Calu3 (cell line): ENCODE measurements around the gene TANGO6. TPM values are rescaled to one million over a fixed set of nuclear protein-coding genes. Genes with fewer than 3 reads are reported as not detected.

Source experiments
- BruUV-seq: library from RNA; stranded (reverse); fragments of 400-500 nt; replicated peaks from 2 replicates; lab custom pipeline; 2021; lab: Mats Ljungman, UMichigan
- CTCF ChIA-PET: fragments of 300-600 bp; sonication (Branson Sonifier 250); formaldehyde crosslinking; loops from one replicate; lab custom pipeline; 2022; ENCODE audit warnings: antibody characterized with exemption; lab: Charles Lee
- DNase-seq: peaks from one replicate; pipeline ENCODE4 v3.0.0; 2022
- H3K27ac Mint-ChIP-seq: one replicate; pipeline ENCODE4 v1.8.0; 2022; ENCODE audit warnings: mixed read lengths; ENCODE audit not compliant: unreplicated experiment
- H3K27me3 Mint-ChIP-seq: one replicate; pipeline ENCODE4 v1.8.0; 2022; ENCODE audit warnings: mixed read lengths; ENCODE audit not compliant: unreplicated experiment
- H3K36me3 Mint-ChIP-seq: one replicate; pipeline ENCODE4 v1.8.0; 2022; ENCODE audit warnings: mild to moderate bottlenecking, moderate library complexity, mixed read lengths; ENCODE audit not compliant: insufficient read depth, unreplicated experiment
- H3K4me1 Mint-ChIP-seq: one replicate; pipeline ENCODE4 v1.8.0; 2022; ENCODE audit warnings: mild to moderate bottlenecking, low read depth, mixed read lengths; ENCODE audit not compliant: unreplicated experiment
- H3K4me3 Mint-ChIP-seq: one replicate; pipeline ENCODE4 v1.8.0; 2022; ENCODE audit warnings: mild to moderate bottlenecking, low read depth, moderate library complexity, mixed read lengths; ENCODE audit not compliant: unreplicated experiment
- H3K9me3 Mint-ChIP-seq: one replicate; pipeline ENCODE4 v1.8.0; 2022; ENCODE audit warnings: low read depth, mixed read lengths; ENCODE audit not compliant: unreplicated experiment
- intact Hi-C: fragments of 100-400 bp; cut with micrococcal nuclease; formaldehyde crosslinking; loops from one replicate; pipeline ENCODE4 v1.10.0; 2022; ENCODE audit not compliant: unreplicated experiment
- total RNA-seq: library from RNA; stranded (reverse); gene quantifications from 2 replicates; pipeline ENCODE4 v1.2.3, GENCODE V29; 2022
- TF ChIP-seq, protein P1 (sequence below): fragments of 200-600 bp; IDR thresholded peaks from one replicate; pipeline ENCODE4 v1.8.0; 2022; ENCODE audit warnings: antibody characterized with exemption; ENCODE audit not compliant: unreplicated experiment

TANGO6 gene
- total RNA-seq, 1 experiment from 2014 or later: 18.0 TPM

DNA sequence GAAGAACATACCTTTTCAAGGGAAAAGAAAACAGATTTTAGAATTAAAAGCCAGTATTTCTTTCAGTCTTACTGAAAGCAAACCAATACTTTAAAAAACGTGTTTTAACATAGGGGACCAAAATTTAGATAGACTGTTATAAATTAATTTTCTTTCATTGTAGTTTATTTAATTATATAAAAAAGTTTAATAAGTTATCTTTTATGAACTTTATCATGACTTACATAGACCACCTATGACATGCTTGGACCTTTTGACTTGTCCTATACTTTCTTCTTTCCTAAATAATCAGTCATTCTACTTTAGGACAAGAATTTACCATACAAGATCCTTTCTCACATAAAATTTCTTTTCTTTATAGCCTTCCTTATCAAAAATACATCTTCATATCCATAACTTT lies 160.2 kb downstream of the TANGO6 start:
- no peaks in the 10 kb centered on the region for H3K27me3 Mint-ChIP-seq
- intact Hi-C loops: no loop called here
- H3K4me1 Mint-ChIP-seq: no peaks in the 10 kb centered on the region
- TF ChIP-seq, protein P1, sequence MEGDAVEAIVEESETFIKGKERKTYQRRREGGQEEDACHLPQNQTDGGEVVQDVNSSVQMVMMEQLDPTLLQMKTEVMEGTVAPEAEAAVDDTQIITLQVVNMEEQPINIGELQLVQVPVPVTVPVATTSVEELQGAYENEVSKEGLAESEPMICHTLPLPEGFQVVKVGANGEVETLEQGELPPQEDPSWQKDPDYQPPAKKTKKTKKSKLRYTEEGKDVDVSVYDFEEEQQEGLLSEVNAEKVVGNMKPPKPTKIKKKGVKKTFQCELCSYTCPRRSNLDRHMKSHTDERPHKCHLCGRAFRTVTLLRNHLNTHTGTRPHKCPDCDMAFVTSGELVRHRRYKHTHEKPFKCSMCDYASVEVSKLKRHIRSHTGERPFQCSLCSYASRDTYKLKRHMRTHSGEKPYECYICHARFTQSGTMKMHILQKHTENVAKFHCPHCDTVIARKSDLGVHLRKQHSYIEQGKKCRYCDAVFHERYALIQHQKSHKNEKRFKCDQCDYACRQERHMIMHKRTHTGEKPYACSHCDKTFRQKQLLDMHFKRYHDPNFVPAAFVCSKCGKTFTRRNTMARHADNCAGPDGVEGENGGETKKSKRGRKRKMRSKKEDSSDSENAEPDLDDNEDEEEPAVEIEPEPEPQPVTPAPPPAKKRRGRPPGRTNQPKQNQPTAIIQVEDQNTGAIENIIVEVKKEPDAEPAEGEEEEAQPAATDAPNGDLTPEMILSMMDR: no peak
- no peak overlapping the region for H3K4me3 Mint-ChIP-seq
- H3K36me3 Mint-ChIP-seq: no peaks in the 10 kb centered on the region
- no TSS peak for BruUV-seq
- H3K9me3 Mint-ChIP-seq: peaks cover 9% of the 10 kb centered on the region
- CTCF ChIA-PET: interaction anchor here (1.1 kb wide), 1 partner anchor 9 kb away, joined by 3 read pairs; no protein-coding TSS in a partner anchor
- H3K27ac Mint-ChIP-seq: no peak overlapping the region
- DNase-seq: no peak

DNA sequence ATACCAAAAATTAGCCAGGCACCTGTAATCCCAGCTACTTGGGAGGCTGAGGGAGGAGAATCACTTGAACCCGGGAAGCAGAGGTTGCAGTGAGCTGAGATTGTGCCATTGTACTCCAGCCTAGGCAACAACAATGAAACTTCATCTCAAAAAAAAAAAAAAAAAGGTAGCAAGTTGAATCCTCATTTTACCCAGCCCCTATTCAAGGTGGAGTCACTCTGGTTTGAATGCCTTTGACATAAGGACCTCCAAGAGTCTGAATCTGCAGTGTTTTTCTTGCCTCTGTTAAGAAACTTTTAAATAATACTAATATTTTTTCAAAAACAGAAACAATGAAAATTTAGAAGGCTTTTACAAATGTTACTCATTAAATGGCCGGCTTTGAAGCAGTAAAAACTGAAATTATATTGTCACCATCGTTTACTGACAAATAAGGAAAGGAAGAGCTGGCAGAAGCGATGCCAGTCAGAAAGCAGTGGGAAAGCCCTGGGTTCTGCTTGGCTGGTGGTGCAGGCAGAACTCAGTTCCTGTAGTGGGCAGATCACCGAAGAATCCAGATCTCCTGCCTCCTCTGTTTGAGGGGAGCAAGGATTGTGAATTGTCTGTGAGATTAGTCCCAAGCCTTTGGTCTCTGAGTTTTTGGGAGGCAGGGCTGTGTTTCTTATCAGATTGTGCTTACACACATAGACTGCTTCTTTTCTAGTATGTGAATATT lies 162.5 kb downstream of the TANGO6 start:
- Mint-ChIP-seq H3K27ac (no peak overlapping the region), H3K4me3 (no peak overlapping the region), H3K9me3 (peaks cover 9% of the 10 kb centered on the region), H3K27me3 (no peaks in the 10 kb centered on the region), H3K36me3 (no peaks in the 10 kb centered on the region), H3K4me1 (no peaks in the 10 kb centered on the region)
- no TSS peak for BruUV-seq
- intact Hi-C loops: no loop called here
- TF ChIP-seq, protein P1: no peak
- CTCF ChIA-PET: no interaction called here
- no peak for DNase-seq

DNA sequence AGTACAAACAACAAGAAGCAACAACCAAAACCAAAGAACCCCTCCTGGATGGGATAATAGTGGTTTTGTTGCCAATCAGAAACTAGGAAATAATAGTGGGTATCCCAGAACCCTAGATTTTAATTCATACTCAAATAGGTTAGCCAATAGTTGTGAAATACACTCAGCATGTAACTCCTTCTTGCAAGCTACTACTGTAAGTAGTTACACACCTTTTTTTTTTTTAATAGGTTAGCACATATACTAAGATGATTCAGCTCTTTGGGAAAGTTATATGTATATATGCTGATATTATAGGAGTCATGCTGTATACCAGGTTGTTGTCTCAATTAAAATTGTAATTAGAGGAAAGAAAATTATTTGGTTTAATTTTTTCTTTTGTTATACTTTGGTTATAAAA lies 169.6 kb downstream of the TANGO6 start:
- CTCF ChIA-PET: no interaction called here
- Mint-ChIP-seq H3K4me1 (peaks cover 14% of the 10 kb centered on the region), H3K36me3 (peaks cover 5% of the 10 kb centered on the region), H3K4me3 (no peak overlapping the region), H3K27ac (no peak overlapping the region), H3K27me3 (no peaks in the 10 kb centered on the region), H3K9me3 (no peaks in the 10 kb centered on the region)
- no TSS peak for BruUV-seq
- DNase-seq: no peak
- intact Hi-C loops: no loop called here
- TF ChIP-seq, protein P1: no peak

DNA sequence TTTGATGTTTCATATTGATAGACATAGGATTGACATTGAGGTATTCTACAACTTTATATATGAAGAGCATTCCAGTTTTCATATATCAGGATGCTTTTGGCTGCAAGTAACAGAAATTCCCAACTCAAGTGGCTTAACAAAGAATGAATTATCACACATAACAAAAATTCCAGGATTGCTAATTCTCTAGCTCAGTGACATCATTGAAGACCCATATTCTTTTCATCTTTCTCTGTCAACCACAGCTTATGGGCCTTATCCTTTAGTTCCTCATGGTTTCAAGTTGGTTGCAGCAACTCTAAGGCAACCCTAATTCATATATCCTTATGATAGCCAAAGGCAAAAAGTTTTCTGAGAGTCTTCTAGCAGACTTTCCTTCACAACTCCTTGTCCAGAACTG lies 170.7 kb downstream of the TANGO6 start:
- Mint-ChIP-seq H3K9me3 (no peaks in the 10 kb centered on the region), H3K27ac (no peak overlapping the region), H3K4me3 (no peak overlapping the region), H3K27me3 (no peaks in the 10 kb centered on the region), H3K4me1 (peaks cover 14% of the 10 kb centered on the region), H3K36me3 (peaks cover 5% of the 10 kb centered on the region)
- BruUV-seq: no TSS peak
- intact Hi-C loops: no loop called here
- DNase-seq: no peak
- TF ChIP-seq, protein P1: no peak
- CTCF ChIA-PET: no interaction called here
